HG03064 (cell line): ENCODE data around the gene LAMA2.

Experiments
- ATAC-seq: cut with Tn5 transposase; IDR thresholded peaks from one replicate; pipeline ENCODE4 v1.9.1; 2021; ENCODE audit warnings: low read depth; ENCODE audit not compliant: unreplicated experiment

LAMA2 gene

GRCh38 chr6:129342796-129343195 lies 459.9 kb downstream of the LAMA2 start:
- ATAC-seq = no peak

- no peak for ATAC-seq
These were observed 461.4 kb downstream of the LAMA2 start for GRCh38 chr6:129344379-129344778.

- no peak for ATAC-seq
These were observed 463.0 kb downstream of the LAMA2 start for GRCh38 chr6:129345890-129346289.

GRCh38 chr6:129346964-129347363 lies 464.0 kb downstream of the LAMA2 start:
- no peak for ATAC-seq

GRCh38 chr6:129350278-129350677 lies 467.3 kb downstream of the LAMA2 start:
- no peak for ATAC-seq

- ATAC-seq = no peak
These were observed 468.9 kb downstream of the LAMA2 start for GRCh38 chr6:129351807-129352206.

- no peak for ATAC-seq
These were observed 470.1 kb downstream of the LAMA2 start for GRCh38 chr6:129353067-129353466.

- no peak for ATAC-seq
These were observed 473.2 kb downstream of the LAMA2 start for GRCh38 chr6:129356129-129356528.

- no peak for ATAC-seq
These were observed 477.1 kb downstream of the LAMA2 start for GRCh38 chr6:129359811-129360681.

- no peak for ATAC-seq
These were observed 477.7 kb downstream of the LAMA2 start for GRCh38 chr6:129360682-129360955.

GRCh38 chr6:129364037-129364436 lies 481.1 kb downstream of the LAMA2 start:
- no peak for ATAC-seq

- ATAC-seq = no peak
These were observed 481.8 kb downstream of the LAMA2 start for GRCh38 chr6:129364767-129365166.

- no peak for ATAC-seq
These were observed 485.1 kb downstream of the LAMA2 start for GRCh38 chr6:129368076-129368475.

- ATAC-seq = no peak
These were observed 486.0 kb downstream of the LAMA2 start for GRCh38 chr6:129368970-129369369.

- ATAC-seq = no peak
These were observed 486.8 kb downstream of the LAMA2 start for GRCh38 chr6:129369737-129370136.

GRCh38 chr6:129370268-129370916 lies 487.5 kb downstream of the LAMA2 start:
- ATAC-seq = no peak

GRCh38 chr6:129381885-129382284 lies 498.9 kb downstream of the LAMA2 start:
- no peak for ATAC-seq

GRCh38 chr6:129382916-129383315 lies 500.0 kb downstream of the LAMA2 start:
- ATAC-seq = no peak

GRCh38 chr6:129385117-129385516 lies 502.2 kb downstream of the LAMA2 start:
- no peak for ATAC-seq

GRCh38 chr6:129390900-129391299 lies 508.0 kb downstream of the LAMA2 start:
- ATAC-seq = no peak

GRCh38 chr6:129393654-129394053 lies 510.7 kb downstream of the LAMA2 start:
- ATAC-seq = no peak

GRCh38 chr6:129398764-129399163 lies 515.8 kb downstream of the LAMA2 start:
- ATAC-seq = no peak
